Spleen (tissue), 7 donors: ENCODE measurements around the gene LRBA.

Experiments
- POLR2A ChIP-seq, 3 donors: fragments of 450-650 bp; IDR thresholded peaks; one replicate each; pipeline ENCODE4 v1.5.1; 2017; ENCODE audit warnings: antibody characterized with exemption in 3 of 3, mild to moderate bottlenecking in 1 of 3
- POLR2AphosphoS5 ChIP-seq, 3 donors: sonication (generic); formaldehyde crosslinking; IDR thresholded peaks; one replicate each; pipeline ENCODE4 v1.5.1; 2017; ENCODE audit warnings: antibody characterized with exemption in 3 of 3
- TF ChIP-seq, protein P1 (sequence below), 11 experiments: fragments of 200-600 bp in 7 of 11; fragments of 450-650 bp in 4 of 11; sonication (generic) in 4 of 11; IDR thresholded peaks in 8 of 11; conservative IDR thresholded peaks in 3 of 11; 1 replicate in 7 of 11; 2 replicates in 4 of 11; pipeline versions ENCODE4 v1.4.0 to v1.8.0; 2016 to 2021; ENCODE audit warnings: antibody characterized with exemption in 11 of 11, inconsistent platforms in 4 of 11, mild to moderate bottlenecking in 1 of 11
- donor health status: DM: no; HTN: no; CAD: no; lungs with moderate emphysema.
- donor health status: DM: no; HTN: no; CAD: no.
- donor health status: DM: no; HTN: no; CAD: no.

GRCh38 chr4:150799207-150799606, 215.9 kb downstream of the LRBA start:
- TF ChIP-seq, protein P1, sequence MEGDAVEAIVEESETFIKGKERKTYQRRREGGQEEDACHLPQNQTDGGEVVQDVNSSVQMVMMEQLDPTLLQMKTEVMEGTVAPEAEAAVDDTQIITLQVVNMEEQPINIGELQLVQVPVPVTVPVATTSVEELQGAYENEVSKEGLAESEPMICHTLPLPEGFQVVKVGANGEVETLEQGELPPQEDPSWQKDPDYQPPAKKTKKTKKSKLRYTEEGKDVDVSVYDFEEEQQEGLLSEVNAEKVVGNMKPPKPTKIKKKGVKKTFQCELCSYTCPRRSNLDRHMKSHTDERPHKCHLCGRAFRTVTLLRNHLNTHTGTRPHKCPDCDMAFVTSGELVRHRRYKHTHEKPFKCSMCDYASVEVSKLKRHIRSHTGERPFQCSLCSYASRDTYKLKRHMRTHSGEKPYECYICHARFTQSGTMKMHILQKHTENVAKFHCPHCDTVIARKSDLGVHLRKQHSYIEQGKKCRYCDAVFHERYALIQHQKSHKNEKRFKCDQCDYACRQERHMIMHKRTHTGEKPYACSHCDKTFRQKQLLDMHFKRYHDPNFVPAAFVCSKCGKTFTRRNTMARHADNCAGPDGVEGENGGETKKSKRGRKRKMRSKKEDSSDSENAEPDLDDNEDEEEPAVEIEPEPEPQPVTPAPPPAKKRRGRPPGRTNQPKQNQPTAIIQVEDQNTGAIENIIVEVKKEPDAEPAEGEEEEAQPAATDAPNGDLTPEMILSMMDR (IDR thresholded peaks at IDR 0.05 in 8 of 11, conservative IDR thresholded peaks at IDR 0.05 in 3 of 11): no peak
- TF ChIP-seq POLR2A (IDR thresholded peaks at IDR 0.05) (no peak), POLR2AphosphoS5 (IDR thresholded peaks at IDR 0.05) (no peak)
